Coronary artery (tissue), 2 donors: ENCODE measurements around the gene CACNA1I.

ENCODE experiments used
- DNase-seq: peaks from one replicate; pipeline ENCODE4 v3.0.0-alpha.2; 2017; ENCODE audit warnings: low spot score
- H3K27ac ChIP-seq, 2 donors: fragments of 200-600 bp; sonication (generic); one replicate each; pipeline ENCODE4 v1.5.1; 2016 to 2019
- H3K4me3 ChIP-seq: fragments of 200-600 bp; sonication (generic); 2 replicates; pipeline ENCODE4 v1.5.1; 2016; ENCODE audit warnings: mild to moderate bottlenecking, moderate library complexity
- TF ChIP-seq, protein P1 (sequence below): fragments of 200-600 bp; sonication (generic); IDR thresholded peaks from one replicate; pipeline ENCODE4 v1.5.1; 2019; ENCODE audit warnings: antibody characterized with exemption

CACNA1I gene

DNA sequence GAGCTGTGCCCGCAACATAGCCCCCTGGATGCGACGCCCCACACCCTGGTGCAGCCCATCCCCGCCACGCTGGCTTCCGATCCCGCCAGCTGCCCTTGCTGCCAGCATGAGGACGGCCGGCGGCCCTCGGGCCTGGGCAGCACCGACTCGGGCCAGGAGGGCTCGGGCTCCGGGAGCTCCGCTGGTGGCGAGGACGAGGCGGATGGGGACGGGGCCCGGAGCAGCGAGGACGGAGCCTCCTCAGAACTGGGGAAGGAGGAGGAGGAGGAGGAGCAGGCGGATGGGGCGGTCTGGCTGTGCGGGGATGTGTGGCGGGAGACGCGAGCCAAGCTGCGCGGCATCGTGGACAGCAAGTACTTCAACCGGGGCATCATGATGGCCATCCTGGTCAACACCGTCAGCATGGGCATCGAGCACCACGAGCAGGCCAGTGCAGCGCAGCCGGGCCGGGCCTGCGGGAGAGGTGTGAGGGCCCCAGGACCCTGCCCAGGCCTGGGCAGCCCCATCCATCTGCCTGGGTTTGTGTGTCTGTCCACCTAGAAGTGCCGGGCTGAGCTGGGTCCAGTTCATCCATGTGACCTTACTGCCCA lies 79.0 kb downstream of the CACNA1I start:
- Histone ChIP-seq H3K4me3 (no peak overlapping the region), H3K27ac (no peak overlapping the region)
- TF ChIP-seq, protein P1, sequence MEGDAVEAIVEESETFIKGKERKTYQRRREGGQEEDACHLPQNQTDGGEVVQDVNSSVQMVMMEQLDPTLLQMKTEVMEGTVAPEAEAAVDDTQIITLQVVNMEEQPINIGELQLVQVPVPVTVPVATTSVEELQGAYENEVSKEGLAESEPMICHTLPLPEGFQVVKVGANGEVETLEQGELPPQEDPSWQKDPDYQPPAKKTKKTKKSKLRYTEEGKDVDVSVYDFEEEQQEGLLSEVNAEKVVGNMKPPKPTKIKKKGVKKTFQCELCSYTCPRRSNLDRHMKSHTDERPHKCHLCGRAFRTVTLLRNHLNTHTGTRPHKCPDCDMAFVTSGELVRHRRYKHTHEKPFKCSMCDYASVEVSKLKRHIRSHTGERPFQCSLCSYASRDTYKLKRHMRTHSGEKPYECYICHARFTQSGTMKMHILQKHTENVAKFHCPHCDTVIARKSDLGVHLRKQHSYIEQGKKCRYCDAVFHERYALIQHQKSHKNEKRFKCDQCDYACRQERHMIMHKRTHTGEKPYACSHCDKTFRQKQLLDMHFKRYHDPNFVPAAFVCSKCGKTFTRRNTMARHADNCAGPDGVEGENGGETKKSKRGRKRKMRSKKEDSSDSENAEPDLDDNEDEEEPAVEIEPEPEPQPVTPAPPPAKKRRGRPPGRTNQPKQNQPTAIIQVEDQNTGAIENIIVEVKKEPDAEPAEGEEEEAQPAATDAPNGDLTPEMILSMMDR = no peak
- DNase-seq = no peak

- H3K4me3 ChIP-seq = no peak overlapping the region
- DNase-seq = no peak
- no peak overlapping the region for H3K27ac ChIP-seq
- TF ChIP-seq, protein P1 = no peak
These were observed 80.8 kb downstream of the CACNA1I start for GRCh38 chr22:39651053-39651996.

DNA sequence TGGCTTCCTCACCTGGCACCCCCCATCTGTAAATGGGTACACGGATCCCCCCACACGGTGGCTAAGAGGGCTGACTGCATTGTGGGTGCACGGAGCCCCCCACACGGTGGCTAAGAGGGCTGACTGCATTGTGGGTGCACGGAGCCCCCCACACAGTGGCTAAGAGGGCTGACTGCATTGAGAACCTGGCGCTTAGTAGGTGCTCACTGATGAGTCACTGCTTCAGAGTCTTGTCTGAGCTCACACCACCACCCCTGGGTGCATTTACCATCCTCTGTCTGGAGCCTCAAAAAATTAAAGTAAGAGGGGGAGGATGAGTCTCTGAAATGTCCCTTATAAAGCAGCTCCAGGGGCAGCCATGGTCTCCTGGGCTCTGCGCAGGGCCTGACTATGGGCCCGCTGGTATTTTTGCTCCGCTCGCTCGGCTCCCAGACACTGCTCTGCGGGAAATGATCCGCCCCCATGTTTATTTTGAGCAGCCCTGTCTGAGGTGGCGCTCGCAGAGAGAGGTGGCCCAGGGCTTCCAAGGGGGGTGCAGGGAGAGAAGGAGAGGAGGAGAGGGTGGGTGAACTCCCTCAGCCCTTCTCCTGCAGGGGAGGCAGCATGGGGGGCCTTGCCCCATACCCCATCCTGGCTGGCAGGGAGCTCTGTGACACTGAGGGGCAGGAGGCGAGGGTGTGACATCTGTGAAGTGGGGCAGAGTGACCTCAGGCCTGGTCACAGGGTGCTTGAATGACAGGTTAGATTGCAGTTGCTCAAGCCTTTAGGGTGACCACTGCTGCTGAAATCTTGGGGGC lies 82.6 kb downstream of the CACNA1I start:
- Histone ChIP-seq H3K4me3 (no peak overlapping the region), H3K27ac (no peak overlapping the region)
- no peak for DNase-seq
- TF ChIP-seq, protein P1 = no peak

GRCh38 chr22:39653787-39654077 lies 83.2 kb downstream of the CACNA1I start:
- Histone ChIP-seq H3K4me3 (no peak overlapping the region), H3K27ac (no peak overlapping the region)
- TF ChIP-seq, protein P1 = no peak
- DNase-seq = no peak

DNA sequence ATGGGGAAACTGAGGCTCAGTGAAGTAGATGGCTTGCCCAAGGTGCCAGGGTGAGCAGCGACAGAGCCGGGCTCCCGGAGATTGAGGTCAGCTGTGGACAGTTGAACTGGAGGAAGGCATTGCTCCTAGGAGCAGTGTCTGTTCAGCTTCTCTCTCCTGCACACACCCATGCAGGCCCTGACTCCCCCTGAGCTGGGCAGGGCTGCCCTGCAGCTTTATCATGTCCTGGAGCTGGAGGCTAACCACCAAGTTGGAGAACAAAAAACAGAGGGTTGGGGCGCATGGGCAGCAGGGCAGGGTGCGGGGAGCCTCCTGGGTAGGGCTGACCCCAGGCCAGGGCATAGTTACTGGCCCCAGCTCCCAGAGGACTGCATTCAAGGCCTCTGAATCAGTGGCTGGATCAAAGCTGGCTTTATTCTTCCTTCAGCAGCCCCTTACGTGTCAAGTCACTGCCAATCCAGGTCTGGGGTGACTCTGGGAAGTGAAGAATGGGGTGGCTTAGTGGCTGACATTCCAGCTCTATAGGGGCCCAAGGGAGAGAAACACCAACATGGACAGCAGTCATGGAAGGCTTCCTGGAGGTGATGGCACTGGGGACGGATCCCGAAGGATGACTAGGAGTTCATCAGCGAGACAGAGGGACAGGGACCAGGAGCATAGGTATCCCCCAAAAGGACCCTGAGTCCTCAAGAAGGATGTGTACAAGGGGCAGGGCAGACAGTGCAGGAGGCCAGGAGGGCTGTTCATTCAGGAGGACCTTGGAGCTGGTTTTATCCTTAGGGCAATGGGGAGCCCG lies 83.8 kb downstream of the CACNA1I start:
- DNase-seq = no peak
- TF ChIP-seq, protein P1 = no peak
- Histone ChIP-seq H3K27ac (no peak overlapping the region), H3K4me3 (no peak overlapping the region)

DNA sequence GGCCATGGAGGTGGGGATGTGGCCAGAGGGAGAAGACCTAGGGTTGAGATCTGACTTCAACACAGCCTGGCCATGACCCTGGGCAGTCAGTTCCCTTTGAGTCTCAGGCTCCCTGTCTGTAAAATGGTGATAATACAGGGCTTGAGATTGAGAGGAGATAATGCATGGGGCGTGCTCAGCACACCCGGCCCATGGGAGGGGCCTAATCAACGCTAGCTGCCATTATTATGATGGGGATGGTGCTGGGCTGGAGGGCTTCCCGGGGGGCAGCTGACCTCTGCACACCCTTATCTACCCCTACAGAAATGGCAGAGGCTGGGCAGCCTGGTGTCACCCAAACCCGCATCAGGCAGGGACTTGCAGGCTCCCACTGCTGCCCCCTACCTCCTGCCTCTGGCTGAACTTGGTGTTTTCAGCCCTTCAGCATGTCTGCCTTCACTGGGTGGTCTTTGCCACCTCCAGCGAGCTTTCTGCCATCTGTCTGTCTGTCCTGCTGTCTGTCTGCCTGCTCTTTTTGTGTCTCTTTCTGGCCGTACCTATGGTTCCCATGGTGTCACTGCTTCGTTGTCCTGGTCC lies 84.5 kb downstream of the CACNA1I start:
- H3K27ac ChIP-seq = no peak overlapping the region
- H3K4me3 ChIP-seq = no peak overlapping the region
- DNase-seq = no peak
- TF ChIP-seq, protein P1 = no peak
